ENCODE data around the gene RBMS3.

The RBMS3 gene

DNA sequence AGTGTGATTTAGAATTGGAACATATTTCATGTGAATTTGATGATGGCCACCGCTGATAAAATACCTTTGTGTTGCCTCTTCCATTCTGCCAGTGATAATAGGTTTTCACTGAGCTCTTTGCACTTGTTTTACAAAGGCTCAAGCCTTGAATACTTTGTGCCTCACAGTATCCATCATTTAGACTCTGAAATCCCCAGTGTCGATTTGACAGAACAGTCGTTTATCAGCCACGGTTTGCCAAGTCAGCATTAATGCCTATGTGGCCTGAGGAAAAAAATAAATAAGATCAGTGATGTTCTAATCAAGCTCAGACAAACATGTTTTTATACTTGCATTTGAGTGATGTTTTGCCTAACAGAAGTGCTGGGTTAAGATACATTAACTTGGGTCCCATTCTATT lies 399.1 kb downstream of the RBMS3 start:
- Histone ChIP-seq H3K4me3 (ENCODE audit: low read depth, low read length) (no peak overlapping the region), H4K8ac (ENCODE audit: low read depth, low read length) (no peak overlapping the region), H3K14ac (ENCODE audit: low read length) (no peak overlapping the region), H4K91ac (ENCODE audit: low read depth, low read length) (no peak overlapping the region), H3K4me2 (ENCODE audit: low read length) (no peak overlapping the region), H3K79me2 (ENCODE audit: control insufficient read depth, insufficient read depth, low read length, poor library complexity) (no peaks in the 10 kb centered on the region), H2BK120ac (ENCODE audit: insufficient read depth, low read length, poor library complexity) (no peak overlapping the region), H2AFZ (ENCODE audit: insufficient read depth, low read length, poor library complexity) (no peak overlapping the region), H3K18ac (ENCODE audit: low read length) (no peak overlapping the region), H3K36me3 (ENCODE audit: control insufficient read depth in 1 of 2, insufficient read depth in 2 of 2, low read length in 2 of 2) (no peaks in the 10 kb centered on the region), H3K23ac (ENCODE audit: low read length) (no peak overlapping the region), H3K27ac (ENCODE audit: low read depth, low read length) (no peak overlapping the region), H2AK5ac (ENCODE audit: low read length) (no peak overlapping the region), H3K9ac (ENCODE audit: low read length) (no peak overlapping the region), H3K4ac (ENCODE audit: low read depth, low read length) (no peak overlapping the region), H4K12ac (ENCODE audit: low read depth, low read length) (no peak overlapping the region), H2BK5ac (ENCODE audit: low read depth, low read length, poor library complexity) (no peak overlapping the region), H3K9me3 (ENCODE audit: insufficient read depth, low read depth, low read length) (no peaks in the 10 kb centered on the region), H3K4me1 (ENCODE audit: control insufficient read depth in 1 of 2, insufficient read depth in 2 of 2, low read length in 2 of 2) (peaks cover 0 to 2% of the 10 kb centered on the region in 2 experiments), H3K79me1 (ENCODE audit: low read length) (peaks cover 12% of the 10 kb centered on the region), H2BK12ac (ENCODE audit: low read length) (no peak overlapping the region), H3K27me3 (ENCODE audit: insufficient read depth, low read length) (no peaks in the 10 kb centered on the region)
- WGBS (ENCODE audit: extremely low coverage, insufficient coverage, insufficient read length) = no CpG with 5 or more reads among the region's 4 CpGs
- DNase-seq = no peak

DNA sequence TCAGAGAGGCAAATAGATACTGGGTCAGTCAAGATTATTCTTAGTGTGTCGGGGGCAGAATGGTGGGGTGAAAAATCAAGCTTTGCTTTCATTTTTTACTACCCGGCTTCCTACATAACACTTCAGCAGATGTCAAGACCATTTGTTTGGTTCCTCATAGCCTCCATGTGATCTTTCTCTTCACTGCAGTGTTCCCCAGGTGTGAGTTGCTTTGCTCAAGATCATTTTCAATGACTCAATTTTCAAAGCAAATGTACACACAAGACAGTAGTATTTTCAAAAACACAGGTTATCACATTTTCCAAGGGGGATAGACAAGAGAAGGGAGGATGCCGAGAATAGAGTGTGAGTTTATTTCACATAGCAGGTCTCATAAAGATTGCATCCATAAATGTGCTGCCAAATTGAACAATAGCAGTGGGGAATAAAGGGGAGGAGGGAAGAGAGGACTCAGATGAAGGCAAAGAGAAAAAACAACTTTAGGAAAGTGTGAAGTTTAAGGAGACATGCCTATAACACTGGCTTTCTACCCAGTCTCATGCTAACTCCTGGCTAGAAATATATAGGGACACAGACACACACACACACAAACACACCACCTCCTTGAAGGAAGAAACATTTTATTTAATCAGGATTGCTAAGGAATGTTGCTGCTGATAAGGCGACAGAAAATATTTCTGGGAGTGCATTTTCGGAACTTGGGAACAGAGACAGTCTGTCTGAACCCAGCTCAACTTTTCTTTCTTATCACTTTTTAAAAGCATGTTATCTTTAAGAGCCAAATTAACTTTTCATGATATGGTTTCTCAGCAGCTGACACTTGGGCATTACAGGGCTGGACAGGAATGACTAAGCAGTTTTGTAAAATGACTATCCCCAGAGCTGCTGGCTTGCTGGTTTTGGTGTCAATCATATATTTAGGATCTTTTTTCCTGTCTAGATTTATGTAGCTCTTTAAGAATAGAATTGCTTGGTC lies 402.4 kb downstream of the RBMS3 start:
- Histone ChIP-seq H3K79me2 (ENCODE audit: control insufficient read depth, insufficient read depth, low read length, poor library complexity) (no peaks in the 10 kb centered on the region), H3K4me3 (ENCODE audit: low read depth, low read length) (no peak overlapping the region), H3K4ac (ENCODE audit: low read depth, low read length) (no peak overlapping the region), H2BK12ac (ENCODE audit: low read length) (no peak overlapping the region), H3K27me3 (ENCODE audit: insufficient read depth, low read length) (no peaks in the 10 kb centered on the region), H3K4me1 (ENCODE audit: control insufficient read depth in 1 of 2, insufficient read depth in 2 of 2, low read length in 2 of 2) (peaks cover 0 to 2% of the 10 kb centered on the region in 2 experiments), H4K12ac (ENCODE audit: low read depth, low read length) (peak overlapping the region; percentile 54), H2AK5ac (ENCODE audit: low read length) (no peak overlapping the region), H2BK120ac (ENCODE audit: insufficient read depth, low read length, poor library complexity) (peak overlapping the region; percentile 88), H3K79me1 (ENCODE audit: low read length) (peaks cover 15% of the 10 kb centered on the region), H3K18ac (ENCODE audit: low read length) (no peak overlapping the region), H4K91ac (ENCODE audit: low read depth, low read length) (no peak overlapping the region), H4K8ac (ENCODE audit: low read depth, low read length) (no peak overlapping the region), H3K36me3 (ENCODE audit: control insufficient read depth in 1 of 2, insufficient read depth in 2 of 2, low read length in 2 of 2) (no peaks in the 10 kb centered on the region), H3K27ac (ENCODE audit: low read depth, low read length) (peak overlapping the region; percentile 89), H3K4me2 (ENCODE audit: low read length) (no peak overlapping the region), H3K9ac (ENCODE audit: low read length) (no peak overlapping the region), H3K9me3 (ENCODE audit: insufficient read depth, low read depth, low read length) (no peaks in the 10 kb centered on the region), H2BK5ac (ENCODE audit: low read depth, low read length, poor library complexity) (peak overlapping the region; percentile 81), H3K23ac (ENCODE audit: low read length) (no peak overlapping the region), H3K14ac (ENCODE audit: low read length) (peak overlapping the region; percentile 61), H2AFZ (ENCODE audit: insufficient read depth, low read length, poor library complexity) (no peak overlapping the region)
- no CpG with 5 or more reads among the region's 5 CpGs for WGBS (ENCODE audit: extremely low coverage, insufficient coverage, insufficient read length)
- peak; percentile 22 to 57 for DNase-seq

DNA sequence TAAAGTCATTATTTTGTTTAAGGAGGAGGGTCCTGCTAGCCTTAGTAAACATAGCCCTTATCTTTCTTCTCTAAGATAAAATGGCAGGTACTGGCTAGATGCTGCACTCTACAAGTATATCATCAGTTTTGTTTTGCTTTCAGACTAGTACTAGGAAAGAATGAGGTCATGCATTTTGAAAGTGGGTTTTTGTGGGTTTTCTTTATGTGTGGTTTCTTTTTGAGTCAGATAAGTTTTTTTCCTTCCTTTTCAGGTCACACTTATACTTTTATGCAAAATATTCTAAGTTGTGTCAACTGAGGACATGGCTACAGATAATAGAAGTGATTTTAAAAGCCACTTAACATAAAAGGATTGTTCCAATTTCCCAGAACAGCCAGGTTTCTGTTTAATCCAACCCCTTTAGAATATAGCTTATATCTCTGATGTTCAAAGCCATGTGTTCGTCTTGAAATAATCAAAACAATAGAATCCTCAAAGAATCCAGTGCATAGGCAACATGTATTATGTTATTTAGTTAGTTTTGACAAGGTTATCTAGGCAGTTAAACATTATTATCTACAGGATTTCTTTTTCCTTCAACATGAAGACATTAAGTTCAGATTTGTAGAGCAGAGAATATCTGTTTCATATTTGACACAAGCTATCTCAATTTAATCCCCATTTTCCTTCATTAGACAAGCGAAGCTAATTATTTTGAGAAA lies 406.2 kb downstream of the RBMS3 start:
- no peaks in the 10 kb centered on the region for H3K79me2 ChIP-seq (ENCODE audit: control insufficient read depth, insufficient read depth, low read length, poor library complexity)
- no peak overlapping the region for H2AK5ac ChIP-seq (ENCODE audit: low read length)
- H3K79me1 ChIP-seq (ENCODE audit: low read length) = peaks cover 17% of the 10 kb centered on the region
- H4K91ac ChIP-seq (ENCODE audit: low read depth, low read length) = no peak overlapping the region
- H3K23ac ChIP-seq (ENCODE audit: low read length) = no peak overlapping the region
- no peak for DNase-seq
- H3K4me1 ChIP-seq (ENCODE audit: control insufficient read depth in 1 of 2, insufficient read depth in 2 of 2, low read length in 2 of 2) = peaks cover 0 to under 1% of the 10 kb centered on the region in 2 experiments
- H2AFZ ChIP-seq (ENCODE audit: insufficient read depth, low read length, poor library complexity) = no peak overlapping the region
- no peak overlapping the region for H3K4me2 ChIP-seq (ENCODE audit: low read length)
- WGBS (ENCODE audit: extremely low coverage, insufficient coverage, insufficient read length) = no CpG with 5 or more reads among the region's 2 CpGs
- no peak overlapping the region for H3K14ac ChIP-seq (ENCODE audit: low read length)
- H3K4ac ChIP-seq (ENCODE audit: low read depth, low read length) = no peak overlapping the region
- H2BK120ac ChIP-seq (ENCODE audit: insufficient read depth, low read length, poor library complexity) = no peak overlapping the region
- H3K27me3 ChIP-seq (ENCODE audit: insufficient read depth, low read length) = no peaks in the 10 kb centered on the region
- no peak overlapping the region for H3K4me3 ChIP-seq (ENCODE audit: low read depth, low read length)
- no peaks in the 10 kb centered on the region for H3K36me3 ChIP-seq (ENCODE audit: control insufficient read depth in 1 of 2, insufficient read depth in 2 of 2, low read length in 2 of 2)
- no peak overlapping the region for H3K27ac ChIP-seq (ENCODE audit: low read depth, low read length)
- H3K18ac ChIP-seq (ENCODE audit: low read length) = no peak overlapping the region
- H4K8ac ChIP-seq (ENCODE audit: low read depth, low read length) = no peak overlapping the region
- no peak overlapping the region for H2BK5ac ChIP-seq (ENCODE audit: low read depth, low read length, poor library complexity)
- H3K9me3 ChIP-seq (ENCODE audit: insufficient read depth, low read depth, low read length) = no peaks in the 10 kb centered on the region
- no peak overlapping the region for H3K9ac ChIP-seq (ENCODE audit: low read length)
- H4K12ac ChIP-seq (ENCODE audit: low read depth, low read length) = no peak overlapping the region
- H2BK12ac ChIP-seq (ENCODE audit: low read length) = no peak overlapping the region

DNA sequence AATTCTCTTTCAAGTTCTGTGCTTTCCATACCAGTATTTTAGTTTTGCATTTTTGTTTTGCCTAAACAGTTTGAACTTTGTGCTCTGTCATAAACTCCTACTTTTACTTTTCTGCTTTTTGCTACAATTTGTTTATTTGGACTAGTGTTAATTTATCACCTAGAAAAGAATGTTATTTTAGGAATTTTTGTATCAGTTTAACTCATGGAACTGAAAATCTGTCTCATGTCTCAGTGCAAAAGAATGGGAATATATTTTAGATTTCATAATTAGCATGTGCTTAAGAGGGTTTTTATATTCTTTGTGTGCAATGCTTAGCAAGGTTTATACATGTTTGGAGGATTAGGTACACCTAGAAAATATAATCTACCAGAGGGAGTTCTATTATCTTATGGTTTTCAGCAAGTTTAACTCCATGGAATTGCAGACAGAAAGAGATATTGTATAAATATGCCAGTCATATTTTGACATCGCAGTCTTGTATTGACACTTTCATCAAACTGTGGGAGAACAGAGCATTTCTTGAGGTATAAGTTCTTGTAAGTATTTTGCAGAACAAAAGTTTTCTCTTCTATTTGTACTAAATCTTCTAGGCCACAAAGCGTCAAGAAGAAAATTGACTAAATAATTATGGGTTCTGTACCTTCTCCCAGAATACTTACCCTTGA lies 409.9 kb downstream of the RBMS3 start:
- no peaks in the 10 kb centered on the region for H3K79me2 ChIP-seq (ENCODE audit: control insufficient read depth, insufficient read depth, low read length, poor library complexity)
- no peak overlapping the region for H3K9ac ChIP-seq (ENCODE audit: low read length)
- H3K27me3 ChIP-seq (ENCODE audit: insufficient read depth, low read length) = no peaks in the 10 kb centered on the region
- H2BK12ac ChIP-seq (ENCODE audit: low read length) = no peak overlapping the region
- no peak for DNase-seq
- H3K14ac ChIP-seq (ENCODE audit: low read length) = no peak overlapping the region
- H3K18ac ChIP-seq (ENCODE audit: low read length) = no peak overlapping the region
- H3K23ac ChIP-seq (ENCODE audit: low read length) = no peak overlapping the region
- H3K4me1 ChIP-seq (ENCODE audit: control insufficient read depth in 1 of 2, insufficient read depth in 2 of 2, low read length in 2 of 2) = no peaks in the 10 kb centered on the region
- no CpG with 5 or more reads among the region's 2 CpGs for WGBS (ENCODE audit: extremely low coverage, insufficient coverage, insufficient read length)
- H2AFZ ChIP-seq (ENCODE audit: insufficient read depth, low read length, poor library complexity) = no peak overlapping the region
- peaks cover 7% of the 10 kb centered on the region for H3K79me1 ChIP-seq (ENCODE audit: low read length)
- H2BK5ac ChIP-seq (ENCODE audit: low read depth, low read length, poor library complexity) = no peak overlapping the region
- no peak overlapping the region for H3K4me3 ChIP-seq (ENCODE audit: low read depth, low read length)
- no peak overlapping the region for H3K4me2 ChIP-seq (ENCODE audit: low read length)
- H3K9me3 ChIP-seq (ENCODE audit: insufficient read depth, low read depth, low read length) = no peaks in the 10 kb centered on the region
- no peak overlapping the region for H3K4ac ChIP-seq (ENCODE audit: low read depth, low read length)
- no peaks in the 10 kb centered on the region for H3K36me3 ChIP-seq (ENCODE audit: control insufficient read depth in 1 of 2, insufficient read depth in 2 of 2, low read length in 2 of 2)
- no peak overlapping the region for H2AK5ac ChIP-seq (ENCODE audit: low read length)
- H4K8ac ChIP-seq (ENCODE audit: low read depth, low read length) = no peak overlapping the region
- no peak overlapping the region for H4K12ac ChIP-seq (ENCODE audit: low read depth, low read length)
- H4K91ac ChIP-seq (ENCODE audit: low read depth, low read length) = no peak overlapping the region
- no peak overlapping the region for H2BK120ac ChIP-seq (ENCODE audit: insufficient read depth, low read length, poor library complexity)
- no peak overlapping the region for H3K27ac ChIP-seq (ENCODE audit: low read depth, low read length)
